Vagina (tissue), 2 donors: Measurements from ENCODE around the gene KCTD4. TPM values are rescaled to one million over a fixed set of nuclear protein-coding genes. Genes with fewer than 3 reads are reported as not detected.

Source experiments
- DNase-seq, 2 donors: peaks; one replicate each; pipeline ENCODE4 v3.0.0-alpha.2; 2017; ENCODE audit errors: extremely low spot score in 2 of 2
- H3K27ac ChIP-seq: fragments of 200-600 bp; sonication (generic); one replicate; pipeline ENCODE4 v1.5.1; 2019
- H3K27me3 ChIP-seq: fragments of 200-600 bp; sonication (generic); one replicate; pipeline ENCODE4 v1.5.1; 2019
- H3K36me3 ChIP-seq, 2 donors: fragments of 200-600 bp; sonication (generic); one replicate each; pipeline ENCODE4 v1.5.1; 2017 to 2019
- H3K4me1 ChIP-seq: fragments of 200-600 bp; sonication (generic); one replicate; pipeline ENCODE4 v1.5.1; 2019
- H3K4me3 ChIP-seq, 2 donors: fragments of 200-600 bp; sonication (generic); 1 replicate in 1 of 2; 2 replicates in 1 of 2; pipeline ENCODE4 v1.5.1; 2016 to 2019
- H3K9me3 ChIP-seq: fragments of 200-600 bp; sonication (generic); one replicate; pipeline ENCODE4 v1.5.1; 2019
- CTCF ChIP-seq, 3 experiments: fragments of 450-650 bp in 2 of 3; fragments of 200-600 bp in 1 of 3; sonication (generic) in 1 of 3; IDR thresholded peaks; one replicate each; pipeline ENCODE4 v1.5.1; 2017 to 2019; ENCODE audit warnings: antibody characterized with exemption in 3 of 3, mild to moderate bottlenecking in 2 of 3, moderate library complexity in 2 of 3
- POLR2A ChIP-seq, 2 donors: fragments of 450-650 bp; IDR thresholded peaks; one replicate each; pipeline ENCODE4 v1.6.1; 2017; ENCODE audit warnings: antibody characterized with exemption in 2 of 2, mild to moderate bottlenecking in 2 of 2, moderate library complexity in 2 of 2
- POLR2AphosphoS5 ChIP-seq, 2 donors: sonication (generic); formaldehyde crosslinking; IDR thresholded peaks; one replicate each; pipeline ENCODE4 v1.9.0; 2017; ENCODE audit warnings: antibody characterized with exemption in 2 of 2, mild to moderate bottlenecking in 2 of 2, low read depth in 1 of 2; ENCODE audit not compliant: insufficient read depth in 1 of 2
- intact Hi-C: fragments of 100-400 bp; cut with DNase I; formaldehyde crosslinking; loops from one replicate; pipeline ENCODE4 v1.15.1; 2023
- total RNA-seq: library from RNA; depleted of rRNA; stranded (reverse); fragments of >200 nt; gene quantifications from one replicate; pipeline ENCODE4 v1.2.3, GENCODE V29; 2016

Gene KCTD4
- total RNA-seq, 1 donor from 2014 or later, result not detected

- no peak for TF ChIP-seq CTCF (IDR thresholded peaks at IDR 0.05)
- intact Hi-C loops, result no loop called here
- no peak overlapping the region for H3K27ac ChIP-seq
These were observed 7.3 kb upstream of the KCTD4 start for GRCh38 chr13:45208132-45208531.

GRCh38 chr13:45207319-45207718, 6.5 kb upstream of the KCTD4 start:
- Histone ChIP-seq H3K36me3 (peaks cover 0 to 4% of the 10 kb centered on the region in 2 donors), H3K27me3 (no peaks in the 10 kb centered on the region), H3K4me1 (peaks cover 27% of the 10 kb centered on the region), H3K27ac (peak overlapping the region; percentile 27), H3K9me3 (no peaks in the 10 kb centered on the region), H3K4me3 (no peak overlapping the region)
- TF ChIP-seq POLR2A (IDR thresholded peaks at IDR 0.05), result no peak
- no peak for TF ChIP-seq POLR2AphosphoS5 (IDR thresholded peaks at IDR 0.05; ENCODE audit: insufficient read depth in 1 of 2, low read depth in 1 of 2)
- TF ChIP-seq CTCF (IDR thresholded peaks at IDR 0.05), result no peak
- intact Hi-C loops, result no loop called here
- no peak for DNase-seq

More at GRCh38 chr13:45208132-45208531, 7.3 kb upstream of the KCTD4 start:
- no peak overlapping the region for H3K4me3 ChIP-seq
- H3K27me3 ChIP-seq, result no peaks in the 10 kb centered on the region
- DNase-seq, result no peak
- H3K36me3 ChIP-seq, result peaks cover 0 to 4% of the 10 kb centered on the region in 2 donors
- H3K9me3 ChIP-seq, result no peaks in the 10 kb centered on the region
- H3K4me1 ChIP-seq, result peaks cover 27% of the 10 kb centered on the region

GRCh38 chr13:45206340-45206739, 5.5 kb upstream of the KCTD4 start:
- Histone ChIP-seq H3K4me1 (peaks cover 27% of the 10 kb centered on the region), H3K36me3 (peaks cover 0 to 4% of the 10 kb centered on the region in 2 donors), H3K9me3 (no peaks in the 10 kb centered on the region), H3K4me3 (no peak overlapping the region), H3K27me3 (no peaks in the 10 kb centered on the region), H3K27ac (peak overlapping the region; percentile 27)
- TF ChIP-seq POLR2AphosphoS5 (IDR thresholded peaks at IDR 0.05; ENCODE audit: insufficient read depth in 1 of 2, low read depth in 1 of 2), result peak in 1 of 2 donors; percentile 20
- TF ChIP-seq POLR2A (IDR thresholded peaks at IDR 0.05), result no peak
- TF ChIP-seq CTCF (IDR thresholded peaks at IDR 0.05), result no peak
- intact Hi-C loops, result no loop called here
- no peak for DNase-seq

GRCh38 chr13:45205124-45205523, 4.3 kb upstream of the KCTD4 start:
- H3K36me3 ChIP-seq, result peaks cover 0 to 4% of the 10 kb centered on the region in 2 donors
- intact Hi-C loops, result no loop called here
- H3K27ac ChIP-seq, result no peak overlapping the region
- H3K4me1 ChIP-seq, result peaks cover 27% of the 10 kb centered on the region
- DNase-seq, result no peak
- no peaks in the 10 kb centered on the region for H3K27me3 ChIP-seq
- H3K9me3 ChIP-seq, result no peaks in the 10 kb centered on the region
- TF ChIP-seq POLR2A (IDR thresholded peaks at IDR 0.05), result no peak
- TF ChIP-seq CTCF (IDR thresholded peaks at IDR 0.05), result no peak
- TF ChIP-seq POLR2AphosphoS5 (IDR thresholded peaks at IDR 0.05; ENCODE audit: insufficient read depth in 1 of 2, low read depth in 1 of 2), result no peak
- H3K4me3 ChIP-seq, result no peak overlapping the region

- no peak for DNase-seq
- TF ChIP-seq POLR2AphosphoS5 (IDR thresholded peaks at IDR 0.05; ENCODE audit: insufficient read depth in 1 of 2, low read depth in 1 of 2) (no peak), POLR2A (IDR thresholded peaks at IDR 0.05) (no peak), CTCF (IDR thresholded peaks at IDR 0.05) (no peak)
- Histone ChIP-seq H3K4me3 (no peak overlapping the region), H3K4me1 (no peaks in the 10 kb centered on the region), H3K27me3 (no peaks in the 10 kb centered on the region), H3K9me3 (no peaks in the 10 kb centered on the region), H3K27ac (no peak overlapping the region), H3K36me3 (no peaks in the 10 kb centered on the region)
- intact Hi-C loops, result no loop called here
These were observed 1.1 kb downstream of the KCTD4 start for GRCh38 chr13:45199711-45200110.
